Calu3 (cell line): ENCODE results near the gene SLC9A3. TPM values are rescaled to one million over a fixed set of nuclear protein-coding genes. Genes with fewer than 3 reads are reported as not detected.

Experiments used
- BruUV-seq: library from RNA; stranded (reverse); fragments of 400-500 nt; replicated peaks from 2 replicates; lab custom pipeline; 2021; lab: Mats Ljungman, UMichigan
- CTCF ChIA-PET: fragments of 300-600 bp; sonication (Branson Sonifier 250); formaldehyde crosslinking; loops from one replicate; lab custom pipeline; 2022; ENCODE audit warnings: antibody characterized with exemption; lab: Charles Lee
- DNase-seq: peaks from one replicate; pipeline ENCODE4 v3.0.0; 2022
- H3K27ac Mint-ChIP-seq: one replicate; pipeline ENCODE4 v1.8.0; 2022; ENCODE audit warnings: mixed read lengths; ENCODE audit not compliant: unreplicated experiment
- H3K27me3 Mint-ChIP-seq: one replicate; pipeline ENCODE4 v1.8.0; 2022; ENCODE audit warnings: mixed read lengths; ENCODE audit not compliant: unreplicated experiment
- H3K36me3 Mint-ChIP-seq: one replicate; pipeline ENCODE4 v1.8.0; 2022; ENCODE audit warnings: mild to moderate bottlenecking, moderate library complexity, mixed read lengths; ENCODE audit not compliant: insufficient read depth, unreplicated experiment
- H3K4me1 Mint-ChIP-seq: one replicate; pipeline ENCODE4 v1.8.0; 2022; ENCODE audit warnings: mild to moderate bottlenecking, low read depth, mixed read lengths; ENCODE audit not compliant: unreplicated experiment
- H3K4me3 Mint-ChIP-seq: one replicate; pipeline ENCODE4 v1.8.0; 2022; ENCODE audit warnings: mild to moderate bottlenecking, low read depth, moderate library complexity, mixed read lengths; ENCODE audit not compliant: unreplicated experiment
- H3K9me3 Mint-ChIP-seq: one replicate; pipeline ENCODE4 v1.8.0; 2022; ENCODE audit warnings: low read depth, mixed read lengths; ENCODE audit not compliant: unreplicated experiment
- intact Hi-C: fragments of 100-400 bp; cut with micrococcal nuclease; formaldehyde crosslinking; loops from one replicate; pipeline ENCODE4 v1.10.0; 2022; ENCODE audit not compliant: unreplicated experiment
- total RNA-seq: library from RNA; stranded (reverse); gene quantifications from 2 replicates; pipeline ENCODE4 v1.2.3, GENCODE V29; 2022
- TF ChIP-seq, protein P1 (sequence below): fragments of 200-600 bp; IDR thresholded peaks from one replicate; pipeline ENCODE4 v1.8.0; 2022; ENCODE audit warnings: antibody characterized with exemption; ENCODE audit not compliant: unreplicated experiment

The SLC9A3 gene
- total RNA-seq, 1 experiment from 2014 or later: 1.1 TPM

GRCh38 chr5:523441-524222 lies 617 bp downstream of the SLC9A3 start:
- CTCF ChIA-PET: interaction anchor here (0.8 to 0.9 kb wide), 2 partner anchors 33 to 50 kb away, joined by 4 to 10 read pairs; no protein-coding TSS in a partner anchor
- H3K36me3 Mint-ChIP-seq: peaks cover 4% of the 10 kb centered on the region
- H3K27ac Mint-ChIP-seq: no peak overlapping the region
- BruUV-seq: no TSS peak
- intact Hi-C loops: no loop called here
- H3K4me3 Mint-ChIP-seq: peak overlapping the region; percentile 5
- H3K9me3 Mint-ChIP-seq: no peaks in the 10 kb centered on the region
- TF ChIP-seq, protein P1, sequence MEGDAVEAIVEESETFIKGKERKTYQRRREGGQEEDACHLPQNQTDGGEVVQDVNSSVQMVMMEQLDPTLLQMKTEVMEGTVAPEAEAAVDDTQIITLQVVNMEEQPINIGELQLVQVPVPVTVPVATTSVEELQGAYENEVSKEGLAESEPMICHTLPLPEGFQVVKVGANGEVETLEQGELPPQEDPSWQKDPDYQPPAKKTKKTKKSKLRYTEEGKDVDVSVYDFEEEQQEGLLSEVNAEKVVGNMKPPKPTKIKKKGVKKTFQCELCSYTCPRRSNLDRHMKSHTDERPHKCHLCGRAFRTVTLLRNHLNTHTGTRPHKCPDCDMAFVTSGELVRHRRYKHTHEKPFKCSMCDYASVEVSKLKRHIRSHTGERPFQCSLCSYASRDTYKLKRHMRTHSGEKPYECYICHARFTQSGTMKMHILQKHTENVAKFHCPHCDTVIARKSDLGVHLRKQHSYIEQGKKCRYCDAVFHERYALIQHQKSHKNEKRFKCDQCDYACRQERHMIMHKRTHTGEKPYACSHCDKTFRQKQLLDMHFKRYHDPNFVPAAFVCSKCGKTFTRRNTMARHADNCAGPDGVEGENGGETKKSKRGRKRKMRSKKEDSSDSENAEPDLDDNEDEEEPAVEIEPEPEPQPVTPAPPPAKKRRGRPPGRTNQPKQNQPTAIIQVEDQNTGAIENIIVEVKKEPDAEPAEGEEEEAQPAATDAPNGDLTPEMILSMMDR: no peak
- H3K4me1 Mint-ChIP-seq: no peaks in the 10 kb centered on the region
- H3K27me3 Mint-ChIP-seq: peaks cover 84% of the 10 kb centered on the region
- DNase-seq: no peak

DNA sequence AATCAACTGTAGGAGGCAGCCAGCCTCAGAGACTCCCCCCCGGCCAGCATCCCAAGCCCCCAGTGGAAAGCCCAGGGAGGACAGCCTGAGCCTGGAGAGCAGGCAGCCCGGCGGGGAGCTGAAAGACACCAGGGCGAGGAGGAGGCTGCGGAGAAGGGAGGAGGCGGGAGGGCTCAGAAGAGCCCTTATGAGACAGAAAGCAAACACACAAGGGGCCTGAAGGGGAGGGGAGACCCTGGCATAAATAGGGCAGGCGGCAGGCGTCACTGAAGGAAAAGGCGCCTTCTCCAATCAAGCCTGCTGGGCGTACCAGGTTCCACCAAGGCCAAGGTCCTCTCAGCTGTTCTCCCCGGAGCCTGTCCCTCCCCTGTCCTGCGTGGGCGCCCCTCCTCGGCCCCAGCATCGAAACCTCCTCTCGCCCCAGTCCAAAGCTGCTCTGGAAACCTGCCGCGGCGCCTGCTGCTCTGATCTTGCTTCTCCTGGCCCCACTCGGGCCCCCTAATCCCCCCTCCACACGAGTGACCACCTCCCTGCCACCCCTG lies 1.3 kb downstream of the SLC9A3 start:
- Mint-ChIP-seq H3K9me3 (no peaks in the 10 kb centered on the region), H3K36me3 (peaks cover 4% of the 10 kb centered on the region), H3K4me1 (no peaks in the 10 kb centered on the region), H3K4me3 (peak overlapping the region; percentile 5), H3K27ac (no peak overlapping the region), H3K27me3 (peaks cover 84% of the 10 kb centered on the region)
- no TSS peak for BruUV-seq
- CTCF ChIA-PET: interaction anchor here (0.8 to 0.9 kb wide), 2 partner anchors 32 to 49 kb away, joined by 4 to 10 read pairs; no protein-coding TSS in a partner anchor
- TF ChIP-seq, protein P1: no peak
- intact Hi-C loops: no loop called here
- no peak for DNase-seq

DNA sequence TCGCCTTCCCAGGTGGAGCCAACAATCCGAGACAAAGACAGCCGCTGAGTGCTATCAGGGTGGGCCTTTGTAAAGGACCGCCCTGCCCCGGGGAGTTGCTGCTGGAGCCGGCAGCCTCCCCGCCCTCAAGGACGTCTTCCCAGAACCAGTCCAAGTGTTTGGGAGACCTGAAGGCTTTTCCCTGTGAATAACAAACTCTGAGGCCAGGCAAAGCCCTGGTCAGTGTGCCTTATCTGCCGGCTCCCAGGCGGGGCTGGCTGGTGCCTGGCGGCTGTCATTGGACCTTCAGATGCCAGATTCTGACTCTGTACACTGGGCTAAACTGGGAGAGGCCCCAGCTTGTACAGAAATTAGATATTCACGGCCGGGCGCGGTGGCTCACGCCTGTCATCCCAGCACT lies 2.1 kb downstream of the SLC9A3 start:
- Mint-ChIP-seq H3K9me3 (peaks cover 7% of the 10 kb centered on the region), H3K27me3 (peaks cover 84% of the 10 kb centered on the region)

DNA sequence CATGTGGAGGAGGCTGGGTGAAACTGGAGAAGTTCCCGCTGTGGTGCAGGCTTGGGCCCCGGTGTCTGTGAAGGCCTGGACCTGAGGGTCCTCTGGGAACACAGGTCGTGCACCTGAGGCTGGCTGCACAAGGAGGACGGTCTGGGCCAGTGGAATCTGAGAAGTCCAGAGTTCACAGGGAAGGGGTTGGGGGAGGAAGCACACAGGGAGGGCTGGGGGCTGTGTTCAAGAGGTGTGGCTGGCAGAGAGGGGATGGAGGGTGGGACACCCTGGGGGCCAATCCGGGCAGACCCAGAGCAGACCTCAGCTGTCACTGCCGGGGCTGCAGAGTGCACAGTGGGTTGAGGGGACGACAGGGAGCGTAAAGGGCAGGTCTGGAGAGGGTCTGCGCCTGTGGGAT lies 2.6 kb downstream of the SLC9A3 start:
- BruUV-seq: no TSS peak
- no peak for DNase-seq
- H3K27ac Mint-ChIP-seq: no peak overlapping the region
- H3K4me1 Mint-ChIP-seq: no peaks in the 10 kb centered on the region
- intact Hi-C loops: no loop called here
- H3K9me3 Mint-ChIP-seq: peaks cover 8% of the 10 kb centered on the region
- peaks cover 4% of the 10 kb centered on the region for H3K36me3 Mint-ChIP-seq
- TF ChIP-seq, protein P1: no peak
- H3K27me3 Mint-ChIP-seq: peaks cover 84% of the 10 kb centered on the region
- CTCF ChIA-PET: interaction anchor here (0.5 kb wide), 1 partner anchor 890 kb away, joined by 3 read pairs; no protein-coding TSS in a partner anchor
- no peak overlapping the region for H3K4me3 Mint-ChIP-seq

More for the DNA sequence above, 2.1 kb downstream of the SLC9A3 start:
- CTCF ChIA-PET: no interaction called here
- intact Hi-C loops: no loop called here
- H3K4me1 Mint-ChIP-seq: no peaks in the 10 kb centered on the region
- H3K27ac Mint-ChIP-seq: no peak overlapping the region
- H3K4me3 Mint-ChIP-seq: no peak overlapping the region
- TF ChIP-seq, protein P1: no peak
- H3K36me3 Mint-ChIP-seq: peaks cover 4% of the 10 kb centered on the region
- DNase-seq: no peak
- no TSS peak for BruUV-seq
